IPS-NIHi7 (cell line): ENCODE data around the gene CD177.
"Not testable (repeated sequence)": the region's sequence is repeated elsewhere in the genome, so short reads cannot be mapped to it uniquely, and the experiment has no call there.

Experiments used
- DNase-seq: peaks from one replicate; pipeline ENCODE4 v3.0.0; 2012; ENCODE audit warnings: mixed read lengths; ENCODE audit errors: extremely low spot score

Gene CD177

DNA sequence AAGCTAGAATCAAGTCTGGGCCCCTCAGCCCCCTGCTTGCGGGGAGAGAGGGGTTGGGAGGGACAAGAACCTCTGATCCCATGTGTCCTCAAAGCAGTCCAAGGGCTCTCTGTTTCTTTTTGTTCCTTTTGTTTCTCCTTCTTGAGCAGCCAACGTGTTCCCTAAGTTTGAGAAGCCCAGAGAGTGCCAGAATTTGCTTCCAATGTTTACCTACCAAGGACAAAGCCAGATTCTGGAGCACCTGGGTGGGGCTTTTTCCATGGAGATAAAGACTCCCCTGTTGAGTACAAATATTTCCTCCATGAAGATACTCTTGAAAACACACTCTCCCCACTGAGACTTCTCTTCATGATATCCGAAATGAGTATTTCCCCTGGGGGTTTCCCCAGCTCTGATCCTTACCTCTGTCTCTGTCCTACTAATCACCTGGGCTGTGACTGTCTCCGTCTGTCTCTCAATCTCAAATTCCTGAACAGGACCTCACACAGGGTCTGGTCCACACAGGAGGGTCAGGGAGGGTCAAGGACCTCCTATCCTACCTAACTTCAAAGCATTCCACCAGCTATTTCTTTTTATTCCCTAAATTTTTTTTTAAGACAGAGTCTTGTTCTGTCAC, 27.4 kb downstream of the CD177 start:
- DNase-seq = no peak

DNA sequence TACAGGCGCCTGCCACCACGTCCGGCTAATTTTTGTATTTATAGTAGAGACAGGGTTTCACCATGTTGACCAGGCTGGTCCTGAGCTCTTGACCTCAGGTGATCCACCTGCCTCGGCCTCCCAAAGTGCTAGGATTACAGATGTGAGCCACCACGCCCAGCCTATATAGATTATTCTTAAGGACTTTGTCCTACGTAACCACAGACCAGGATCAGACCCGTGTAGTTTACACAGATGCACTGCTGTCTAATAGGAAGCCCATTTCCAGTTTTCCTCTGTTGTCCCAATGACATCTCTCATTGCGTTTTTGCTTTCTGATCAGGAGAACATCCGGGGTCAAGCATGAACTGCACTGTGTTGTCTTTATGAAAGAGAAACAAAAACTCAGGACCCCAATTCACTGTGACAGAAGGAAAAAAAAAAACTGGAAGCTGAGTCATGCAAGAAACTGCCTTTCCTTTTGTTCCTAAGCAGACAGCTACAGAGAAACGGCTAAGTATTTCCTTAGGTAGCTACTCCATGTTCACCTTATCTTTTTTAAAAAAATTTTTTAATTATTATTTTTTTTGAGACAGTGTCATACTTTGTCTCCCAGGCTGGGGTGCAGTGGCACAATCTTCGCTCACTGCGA, 29.2 kb downstream of the CD177 start:
- DNase-seq = not testable (repeated sequence)

DNA sequence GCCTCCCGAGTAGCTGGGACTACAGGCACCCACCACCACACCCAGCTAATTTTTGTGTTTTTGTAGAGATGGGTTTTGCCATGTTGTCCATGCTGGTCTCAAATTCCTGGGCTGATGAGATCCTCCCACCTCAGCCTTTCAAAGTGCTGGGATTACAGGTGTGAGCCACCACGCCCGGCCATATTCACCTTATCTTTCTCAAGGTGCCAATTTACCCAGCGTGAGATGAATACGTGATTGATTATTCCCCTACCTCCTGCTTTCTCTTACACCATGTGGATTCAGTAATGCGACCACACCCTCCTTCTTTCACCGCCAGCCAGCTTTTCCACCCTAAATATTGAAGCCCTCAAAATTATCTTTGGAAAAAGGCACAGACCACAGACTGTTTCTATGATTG, 29.8 kb downstream of the CD177 start:
- not testable (repeated sequence) for DNase-seq

DNA sequence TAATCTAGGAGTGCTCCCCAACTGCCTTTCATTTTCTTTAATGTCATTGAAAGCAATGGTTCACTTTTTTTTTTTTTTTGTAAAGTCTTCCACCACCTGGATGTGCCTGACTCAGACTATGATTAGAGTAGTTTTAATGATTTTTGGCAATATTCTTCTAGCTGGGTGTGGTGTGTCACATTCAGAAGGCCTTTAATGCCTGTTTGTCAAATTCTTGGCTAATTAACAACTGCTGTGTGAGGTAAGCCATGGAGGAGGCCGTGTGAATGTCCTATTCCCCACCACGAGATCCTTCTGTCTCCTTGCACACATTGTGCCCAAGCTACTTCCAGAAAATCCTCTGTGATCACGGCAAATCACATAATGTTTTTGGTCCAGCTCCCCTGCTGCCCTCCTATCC, 30.3 kb downstream of the CD177 start:
- not testable (repeated sequence) for DNase-seq

DNA sequence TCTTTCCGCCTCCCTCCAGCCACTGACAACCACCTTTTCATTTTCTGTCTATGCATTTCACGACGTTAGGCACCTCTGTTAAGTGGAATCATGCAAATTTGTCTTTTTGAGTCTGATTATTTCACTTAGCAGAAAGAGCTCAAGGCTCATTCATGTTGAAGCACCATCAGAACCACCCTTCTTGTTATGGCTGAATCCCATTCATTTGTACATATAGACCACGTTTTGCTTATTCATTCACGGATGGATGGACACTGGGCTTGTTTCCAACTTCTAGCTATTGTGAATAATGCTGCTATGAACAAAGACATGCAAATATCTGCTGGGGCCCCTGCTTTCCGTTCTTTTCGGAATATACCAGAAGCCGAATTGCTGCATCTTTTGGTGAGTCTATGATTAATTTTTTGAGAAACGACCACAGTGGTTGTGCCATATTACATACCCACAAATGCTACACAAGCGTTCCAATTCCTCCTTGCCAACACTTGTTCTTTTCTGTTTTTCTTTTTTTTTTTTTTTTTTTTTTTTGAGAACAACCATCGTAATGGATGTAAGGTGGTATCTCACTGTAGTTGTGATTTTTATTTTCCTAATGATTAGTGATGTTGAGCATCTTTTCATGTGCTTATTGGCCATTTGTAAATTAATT, 37.5 kb downstream of the CD177 start:
- not testable (repeated sequence) for DNase-seq

DNA sequence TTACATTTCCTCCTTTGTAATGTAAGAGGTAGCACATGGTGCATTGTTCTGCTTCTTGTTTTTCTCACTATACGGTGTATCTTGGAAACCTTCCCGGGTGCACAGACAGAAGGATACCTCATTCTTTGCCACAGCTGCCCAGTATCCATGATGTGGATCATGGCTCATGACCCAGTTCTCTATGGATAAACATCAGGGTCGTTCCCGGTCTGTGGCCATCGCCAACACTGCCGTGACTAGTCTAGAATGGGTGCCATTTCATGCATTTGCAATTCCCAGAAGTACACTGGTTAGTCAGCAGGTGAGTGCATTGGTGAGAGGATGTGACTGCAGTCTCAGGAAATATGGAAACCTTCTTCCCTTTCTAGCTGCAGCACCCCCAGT, 38.1 kb downstream of the CD177 start:
- not testable (repeated sequence) for DNase-seq

DNA sequence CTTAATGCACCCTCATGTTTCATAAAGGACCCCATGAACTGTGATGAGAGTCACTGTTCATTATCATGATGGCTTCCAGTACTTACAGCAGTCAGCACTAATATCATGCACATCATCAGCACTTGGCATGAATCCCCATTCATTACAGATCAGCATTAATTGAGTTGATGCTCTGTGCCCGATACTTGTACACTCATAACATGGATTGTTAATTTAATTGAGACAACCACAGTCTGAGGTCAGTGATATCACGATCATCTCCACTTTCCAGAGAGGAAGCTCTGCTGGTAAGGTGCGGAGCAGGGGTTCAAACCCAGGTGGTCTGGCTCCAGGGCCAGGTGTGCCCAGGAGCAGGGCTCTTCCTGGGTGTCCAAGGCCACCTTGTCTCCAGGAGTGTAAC, 40.0 kb downstream of the CD177 start:
- DNase-seq = not testable (repeated sequence)

DNA sequence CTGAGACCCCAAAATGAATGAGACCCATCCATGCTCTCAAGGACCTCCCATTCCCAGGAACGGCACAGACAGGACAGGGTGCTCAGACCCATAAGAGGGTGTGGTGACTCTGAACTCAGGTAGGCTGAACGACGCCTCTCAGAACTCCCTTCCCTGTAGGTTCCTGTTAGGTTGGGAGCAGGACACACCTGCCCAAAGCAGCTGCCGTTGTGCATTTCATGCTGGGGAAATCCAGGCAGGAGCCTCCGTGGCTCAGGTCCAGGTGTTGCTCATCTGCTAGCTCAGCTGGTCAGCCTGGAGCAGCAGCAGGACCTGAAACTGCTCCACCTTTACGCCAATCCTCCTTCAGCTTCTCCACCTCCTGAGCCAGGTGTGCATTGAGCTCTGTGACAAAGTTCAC, 42.1 kb downstream of the CD177 start:
- no peak for DNase-seq

DNA sequence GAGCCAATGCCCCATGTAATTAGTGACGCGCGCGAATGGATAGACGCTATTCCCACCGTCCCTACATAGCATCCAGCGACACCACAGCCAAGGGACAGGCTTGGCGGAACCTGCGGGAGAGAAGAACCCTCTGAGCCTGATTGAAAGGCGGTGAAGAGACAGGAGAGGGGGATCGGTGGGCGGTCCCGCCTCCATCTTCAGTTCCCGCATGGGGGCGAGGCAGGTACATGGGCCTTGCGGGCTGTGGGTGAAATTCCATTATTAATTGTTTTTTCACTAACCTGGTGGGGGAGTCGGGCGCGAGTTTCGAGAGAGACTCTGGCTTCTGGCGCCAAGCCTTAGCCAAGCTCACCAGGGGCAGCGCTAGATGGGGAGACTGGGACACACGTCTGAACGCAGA, 52.8 kb downstream of the CD177 start:
- DNase-seq = no peak

DNA sequence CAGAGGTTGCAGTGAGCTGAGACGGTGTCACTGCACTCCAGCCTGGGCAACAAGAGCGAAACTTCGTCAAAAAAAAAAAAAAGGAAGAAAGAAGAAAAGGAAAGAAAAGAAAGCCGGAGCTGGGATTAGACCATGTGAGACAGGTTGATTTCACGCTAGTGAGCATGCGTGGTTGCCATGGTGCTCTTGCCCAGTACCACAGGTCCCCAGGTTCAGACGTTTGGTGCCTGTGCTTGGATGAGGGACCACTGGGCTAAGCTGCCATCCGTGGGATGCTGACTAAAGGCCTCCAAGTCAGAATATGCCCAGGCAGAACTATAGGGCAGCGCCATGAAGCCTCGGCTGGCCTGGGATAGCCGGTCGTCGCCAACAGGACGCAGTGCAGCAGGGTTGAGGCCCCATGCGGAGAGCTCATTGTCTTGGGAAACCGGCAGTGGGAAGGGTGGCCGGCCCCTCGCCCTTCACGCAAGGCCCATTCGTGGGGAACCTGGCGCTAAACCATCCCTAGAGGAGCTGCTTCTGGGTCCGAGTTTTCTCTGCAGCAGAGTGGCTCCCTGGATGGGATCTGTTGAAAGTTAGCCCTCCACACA, 54.0 kb downstream of the CD177 start:
- peak; percentile 40 for DNase-seq

DNA sequence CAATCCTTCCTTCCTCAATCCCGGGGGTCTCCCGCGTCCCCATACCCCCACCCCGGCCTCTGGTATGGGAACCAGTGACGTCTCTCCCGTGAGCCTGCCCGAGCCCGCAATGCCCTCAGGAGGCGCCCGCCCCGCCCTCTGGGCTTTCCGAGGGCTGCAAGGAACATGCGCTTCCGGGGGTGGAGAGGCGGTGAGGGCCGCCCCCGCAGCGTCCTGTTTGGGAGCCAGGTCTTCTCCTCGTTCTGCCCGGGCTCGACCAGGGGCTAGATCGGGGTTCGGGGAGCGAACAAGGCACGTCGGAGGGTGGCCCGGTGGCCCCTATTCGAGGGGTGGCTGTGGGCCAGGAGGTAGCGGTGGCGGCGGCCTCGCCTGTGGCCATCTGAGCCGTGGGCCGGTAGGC, 54.6 kb downstream of the CD177 start:
- peak; percentile 27 for DNase-seq

DNA sequence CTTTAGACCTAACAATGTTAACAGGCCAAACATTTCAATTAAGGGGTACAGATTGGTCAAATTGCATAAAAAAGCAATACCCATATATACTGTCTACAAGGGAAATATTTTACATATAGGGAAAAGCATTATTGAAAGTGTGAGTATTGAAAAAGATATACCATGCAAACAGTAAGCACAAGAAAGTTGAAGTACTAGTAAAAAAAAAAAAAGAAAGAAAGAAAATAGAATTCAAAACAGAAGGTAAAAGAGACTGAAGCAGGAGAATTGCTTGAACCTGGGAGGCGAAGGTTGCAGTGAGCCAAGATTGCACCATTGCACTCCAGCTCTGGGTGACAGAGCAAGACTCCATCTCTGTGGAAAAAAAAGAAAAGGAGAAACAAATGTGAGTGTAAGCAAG, 55.9 kb downstream of the CD177 start:
- DNase-seq = no peak

DNA sequence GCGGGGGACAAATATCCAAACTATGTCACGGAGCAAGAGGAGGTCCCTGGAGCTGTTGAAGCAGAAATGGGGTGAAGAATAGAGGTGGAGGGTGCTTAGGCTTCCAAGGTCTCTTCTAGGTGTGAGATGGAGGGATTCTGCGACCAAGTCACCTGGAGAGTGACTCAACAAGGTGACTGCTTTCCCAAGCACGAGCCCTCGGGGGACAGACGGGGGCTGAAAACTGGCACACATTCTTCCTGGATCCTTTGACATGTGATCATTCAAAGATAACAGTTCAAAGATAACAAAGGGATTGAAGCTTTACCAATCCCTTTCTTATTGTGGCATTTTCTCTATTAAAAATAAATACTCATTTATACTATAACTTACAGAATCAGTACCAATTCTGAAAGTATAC, 59.0 kb downstream of the CD177 start:
- DNase-seq = no peak
